Spleen (tissue), 7 donors: ENCODE measurements around the gene NOTUM.

ENCODE experiments used
- CTCF ChIP-seq, 11 experiments: fragments of 200-600 bp in 7 of 11; fragments of 450-650 bp in 4 of 11; sonication (generic) in 4 of 11; IDR thresholded peaks in 8 of 11; conservative IDR thresholded peaks in 3 of 11; 1 replicate in 7 of 11; 2 replicates in 4 of 11; pipeline versions ENCODE4 v1.4.0 to v1.8.0; 2016 to 2021; ENCODE audit warnings: antibody characterized with exemption in 11 of 11, inconsistent platforms in 4 of 11, mild to moderate bottlenecking in 1 of 11
- POLR2A ChIP-seq, 3 donors: fragments of 450-650 bp; IDR thresholded peaks; one replicate each; pipeline ENCODE4 v1.5.1; 2017; ENCODE audit warnings: antibody characterized with exemption in 3 of 3, mild to moderate bottlenecking in 1 of 3
- POLR2AphosphoS5 ChIP-seq, 3 donors: sonication (generic); formaldehyde crosslinking; IDR thresholded peaks; one replicate each; pipeline ENCODE4 v1.5.1; 2017; ENCODE audit warnings: antibody characterized with exemption in 3 of 3
- donor health status: DM: no; HTN: no; CAD: no; lungs with moderate emphysema.
- donor health status: DM: no; HTN: no; CAD: no.
- donor health status: DM: no; HTN: no; CAD: no.

DNA sequence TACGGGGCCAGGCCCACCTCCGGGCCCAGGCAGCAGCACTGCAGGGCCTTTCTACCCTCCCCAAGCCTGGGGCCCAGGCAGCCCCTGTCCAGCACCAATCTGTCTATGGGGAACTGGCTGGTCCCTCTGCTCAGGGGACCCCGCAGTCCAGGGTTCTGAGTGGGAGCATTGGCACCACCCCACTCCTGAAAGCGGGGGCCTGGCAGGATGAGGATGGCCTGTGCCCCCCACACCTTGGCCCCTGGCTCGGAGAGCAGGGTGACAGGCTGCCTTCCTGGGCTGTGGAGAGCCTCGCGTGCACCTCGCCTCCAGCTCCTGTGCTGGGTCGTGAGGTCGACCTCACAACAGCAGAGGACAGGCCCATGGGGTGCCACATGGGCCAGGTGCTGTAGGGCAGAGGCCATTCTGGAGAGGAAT is 57.6 kb downstream of the NOTUM start:
- no peak for TF ChIP-seq CTCF (IDR thresholded peaks at IDR 0.05 in 8 of 11, conservative IDR thresholded peaks at IDR 0.05 in 3 of 11)
- no peak for TF ChIP-seq POLR2A (IDR thresholded peaks at IDR 0.05)
- no peak for TF ChIP-seq POLR2AphosphoS5 (IDR thresholded peaks at IDR 0.05)
